ENCODE data around the gene CMSS1. TPM values are rescaled to one million over a fixed set of nuclear protein-coding genes. Genes with fewer than 3 reads are reported as not detected.
A peak's percentile ranks its signal among the peaks of the same experiment; 100 is the strongest.

The CMSS1 gene
- total and polyA plus RNA-seq, 2 of the 13 experiments (the other 11 are each of a cell fraction or from before 2014, with no cell fraction given): 6.4 to 48.7 TPM

DNA sequence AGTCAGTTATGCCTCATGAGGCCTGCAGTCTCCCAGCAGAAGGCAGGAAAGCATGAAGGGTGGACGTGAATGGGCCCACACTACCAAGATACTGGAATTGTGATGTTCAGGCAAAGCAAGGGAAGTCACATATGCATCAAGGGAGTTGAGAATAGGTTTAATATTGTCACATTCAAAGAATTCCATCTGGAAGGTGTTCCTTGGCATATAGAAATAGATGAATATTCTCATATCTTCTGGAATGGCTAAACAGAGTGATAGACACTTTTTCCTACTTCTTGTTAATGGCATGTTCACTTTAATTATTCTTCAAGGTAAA, 103.7 kb downstream of the CMSS1 start:
- CTCF ChIA-PET (ENCODE audit: low intra/inter-chr PET ratio, low total read pairs): no interaction called here
- H3K4me3 ChIP-seq (replicated peaks in 1 of 3; ENCODE audit: insufficient read depth in 1 of 3, low read depth in 2 of 3, low read length in 3 of 3): peak overlapping the region in 1 of 3 experiments; percentile 42; a peak in 1 of 6 replicates
- peak overlapping the region; percentile 94 for H3K27ac ChIP-seq (ENCODE audit: extremely low read length, insufficient read depth, low read length)
- no peaks in the 10 kb centered on the region for H3K36me3 ChIP-seq (replicated peaks in 1 of 2; ENCODE audit: control insufficient read depth in 1 of 2, insufficient read depth in 2 of 2, low read length in 2 of 2)
- H3K9ac ChIP-seq (ENCODE audit: insufficient read depth, low read depth, low read length): peak overlapping the region; percentile 74
- no peaks in the 10 kb centered on the region for H4K20me1 ChIP-seq (ENCODE audit: insufficient read depth, low read length)
- in situ Hi-C loops (cut with HindIII; ENCODE audit: extremely low pct_ligation_motif_present, low pct_unique_long_range_greater_than_20kb): no loop called here
- 18% methylated on average over 1 of the region's 1 CpG for WGBS (ENCODE audit: low lambda C conversion rate)
- no TSS peak for BruUV-seq (replicated peaks)
- no peak overlapping the region for H2AFZ ChIP-seq (ENCODE audit: low read length)
- no peaks in the 10 kb centered on the region for H3K27me3 ChIP-seq (ENCODE audit: control insufficient read depth in 1 of 2, insufficient read depth in 2 of 2, low read length in 2 of 2)
- no peak for DNase-seq (ENCODE audit: low spot score)
- no peak for FAIRE-seq
- peaks cover 100% of the 10 kb centered on the region for H3K4me1 ChIP-seq (ENCODE audit: insufficient read depth, low read length)
- peaks cover 4% of the 10 kb centered on the region for H3K79me2 ChIP-seq (ENCODE audit: insufficient read depth, low read length)
- ATAC-seq: no peak
- POLR2A ChIA-PET: interaction anchor here (1.0 to 2.8 kb wide), 19 partner anchors 11 to 339 kb away, joined by 3 to 32 read pairs (median 5); partner anchors contain the start of gene TBC1D23
- H3K4me2 ChIP-seq (ENCODE audit: low read depth, low read length): peak overlapping the region; percentile 67
- intact Hi-C loops (cut with micrococcal nuclease; ENCODE audit: unreplicated experiment): loop anchor here (2.0 to 5.0 kb wide), 3 partner anchors 21 to 64 kb away; no protein-coding TSS in a partner anchor
- no peaks in the 10 kb centered on the region for H3K9me3 ChIP-seq (ENCODE audit: low read length)
- peak; percentile 17; the same call in 1 of the 2 replicates for TF ChIP-seq DPF2 (CRISPR knock-in tag; IDR thresholded peaks at IDR 0.05; ENCODE audit: borderline replicate concordance, low read depth)
- TF ChIP-seq ZNF343 (CRISPR knock-in tag; IDR thresholded peaks at IDR 0.05): 0 out of 2 replicates have a peak, but pooled peaks have one; percentile 32
- no peak for TF ChIP-seq ZNF891 (CRISPR knock-in tag; IDR thresholded peaks at IDR 0.05)
- TF ChIP-seq FOXA3 (CRISPR knock-in tag; IDR thresholded peaks at IDR 0.05): no peak
- no peak for TF ChIP-seq NFYB (CRISPR knock-in tag; IDR thresholded peaks at IDR 0.05)
- no peak for TF ChIP-seq MEIS2 (CRISPR knock-in tag; IDR thresholded peaks at IDR 0.05)
- TF ChIP-seq, protein P1, sequence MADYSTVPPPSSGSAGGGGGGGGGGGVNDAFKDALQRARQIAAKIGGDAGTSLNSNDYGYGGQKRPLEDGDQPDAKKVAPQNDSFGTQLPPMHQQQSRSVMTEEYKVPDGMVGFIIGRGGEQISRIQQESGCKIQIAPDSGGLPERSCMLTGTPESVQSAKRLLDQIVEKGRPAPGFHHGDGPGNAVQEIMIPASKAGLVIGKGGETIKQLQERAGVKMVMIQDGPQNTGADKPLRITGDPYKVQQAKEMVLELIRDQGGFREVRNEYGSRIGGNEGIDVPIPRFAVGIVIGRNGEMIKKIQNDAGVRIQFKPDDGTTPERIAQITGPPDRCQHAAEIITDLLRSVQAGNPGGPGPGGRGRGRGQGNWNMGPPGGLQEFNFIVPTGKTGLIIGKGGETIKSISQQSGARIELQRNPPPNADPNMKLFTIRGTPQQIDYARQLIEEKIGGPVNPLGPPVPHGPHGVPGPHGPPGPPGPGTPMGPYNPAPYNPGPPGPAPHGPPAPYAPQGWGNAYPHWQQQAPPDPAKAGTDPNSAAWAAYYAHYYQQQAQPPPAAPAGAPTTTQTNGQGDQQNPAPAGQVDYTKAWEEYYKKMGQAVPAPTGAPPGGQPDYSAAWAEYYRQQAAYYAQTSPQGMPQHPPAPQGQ (CRISPR knock-in tag; IDR thresholded peaks at IDR 0.05; ENCODE audit: borderline replicate concordance): no peak
- TF ChIP-seq, protein P2, sequence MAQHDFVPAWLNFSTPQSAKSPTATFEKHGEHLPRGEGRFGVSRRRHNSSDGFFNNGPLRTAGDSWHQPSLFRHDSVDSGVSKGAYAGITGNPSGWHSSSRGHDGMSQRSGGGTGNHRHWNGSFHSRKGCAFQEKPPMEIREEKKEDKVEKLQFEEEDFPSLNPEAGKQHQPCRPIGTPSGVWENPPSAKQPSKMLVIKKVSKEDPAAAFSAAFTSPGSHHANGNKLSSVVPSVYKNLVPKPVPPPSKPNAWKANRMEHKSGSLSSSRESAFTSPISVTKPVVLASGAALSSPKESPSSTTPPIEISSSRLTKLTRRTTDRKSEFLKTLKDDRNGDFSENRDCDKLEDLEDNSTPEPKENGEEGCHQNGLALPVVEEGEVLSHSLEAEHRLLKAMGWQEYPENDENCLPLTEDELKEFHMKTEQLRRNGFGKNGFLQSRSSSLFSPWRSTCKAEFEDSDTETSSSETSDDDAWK (CRISPR knock-in tag; IDR thresholded peaks at IDR 0.05): no peak
- no peak for TF ChIP-seq ZNF562 (CRISPR knock-in tag; IDR thresholded peaks at IDR 0.05; ENCODE audit: borderline replicate concordance)
- no peak for TF ChIP-seq ZNF672 (CRISPR knock-in tag; IDR thresholded peaks at IDR 0.05)
- no peak for TF ChIP-seq SNAPC2 (CRISPR knock-in tag; IDR thresholded peaks at IDR 0.05)
- no peak for TF ChIP-seq ZNF251 (CRISPR knock-in tag; IDR thresholded peaks at IDR 0.05)
- TF ChIP-seq TEAD3 (CRISPR knock-in tag; optimal IDR thresholded peaks at IDR 0.05; ENCODE audit: borderline replicate concordance): no peak
- TF ChIP-seq ZNF788 (CRISPR knock-in tag; IDR thresholded peaks at IDR 0.05; ENCODE audit: borderline replicate concordance): no peak
- TF ChIP-seq, protein P3, sequence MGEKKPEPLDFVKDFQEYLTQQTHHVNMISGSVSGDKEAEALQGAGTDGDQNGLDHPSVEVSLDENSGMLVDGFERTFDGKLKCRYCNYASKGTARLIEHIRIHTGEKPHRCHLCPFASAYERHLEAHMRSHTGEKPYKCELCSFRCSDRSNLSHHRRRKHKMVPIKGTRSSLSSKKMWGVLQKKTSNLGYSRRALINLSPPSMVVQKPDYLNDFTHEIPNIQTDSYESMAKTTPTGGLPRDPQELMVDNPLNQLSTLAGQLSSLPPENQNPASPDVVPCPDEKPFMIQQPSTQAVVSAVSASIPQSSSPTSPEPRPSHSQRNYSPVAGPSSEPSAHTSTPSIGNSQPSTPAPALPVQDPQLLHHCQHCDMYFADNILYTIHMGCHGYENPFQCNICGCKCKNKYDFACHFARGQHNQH (CRISPR knock-in tag; IDR thresholded peaks at IDR 0.05): 0 out of 2 replicates have a peak, but pooled peaks have one; percentile 61
- no peak for TF ChIP-seq ZNF225 (CRISPR knock-in tag; IDR thresholded peaks at IDR 0.05)
- no peak for TF ChIP-seq TCF12 (IDR thresholded peaks at IDR 0.05)
- TF ChIP-seq TCF12 (CRISPR knock-in tag; IDR thresholded peaks at IDR 0.05): no peak
- peak; percentile 39; the same call in 1 of the 2 replicates for TF ChIP-seq TBX2 (CRISPR knock-in tag; IDR thresholded peaks at IDR 0.05; ENCODE audit: borderline replicate concordance)
- TF ChIP-seq, protein P4, sequence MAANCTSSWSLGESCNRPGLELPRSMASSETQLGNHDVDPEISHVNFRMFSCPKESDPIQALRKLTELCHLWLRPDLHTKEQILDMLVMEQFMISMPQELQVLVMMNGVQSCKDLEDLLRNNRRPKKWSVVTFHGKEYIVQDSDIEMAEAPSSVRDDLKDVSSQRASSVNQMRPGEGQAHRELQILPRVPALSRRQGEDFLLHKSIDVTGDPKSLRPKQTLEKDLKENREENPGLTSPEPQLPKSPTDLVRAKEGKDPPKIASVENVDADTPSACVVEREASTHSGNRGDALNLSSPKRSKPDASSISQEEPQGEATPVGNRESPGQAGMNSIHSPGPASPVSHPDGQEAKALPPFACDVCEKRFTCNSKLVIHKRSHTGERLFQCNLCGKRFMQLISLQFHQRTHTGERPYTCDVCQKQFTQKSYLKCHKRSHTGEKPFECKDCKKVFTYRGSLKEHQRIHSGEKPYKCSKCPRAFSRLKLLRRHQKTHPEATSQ (CRISPR knock-in tag; IDR thresholded peaks at IDR 0.05; ENCODE audit: borderline replicate concordance): no peak; the same call in 1 of the 2 replicates

Data from HepG2 (cell line).